CD1c-positive myeloid dendritic cell (primary cell): ENCODE measurements around the gene CYB561A3.
A peak's percentile ranks its signal among the peaks of the same experiment; 100 is the strongest.

Experiments used
- DNase-seq: peaks from one replicate; pipeline ENCODE4 v3.0.0-alpha.2; 2016; ENCODE audit errors: extremely low spot score

CYB561A3 gene

GRCh38 chr11:61345170-61345610 is 16.5 kb downstream of the CYB561A3 start:
- no peak for DNase-seq

- no peak for DNase-seq
Measured at GRCh38 chr11:61343792-61344745, 17.6 kb downstream of the CYB561A3 start.

GRCh38 chr11:61342207-61342803 is 19.4 kb downstream of the CYB561A3 start:
- DNase-seq, result no peak

- DNase-seq, result no peak
Measured at GRCh38 chr11:61341706-61342105, 20.0 kb downstream of the CYB561A3 start.

- DNase-seq, result no peak
Measured at GRCh38 chr11:61340979-61341378, 20.7 kb downstream of the CYB561A3 start.

- no peak for DNase-seq
Measured at GRCh38 chr11:61339490-61339878, 22.2 kb downstream of the CYB561A3 start.

GRCh38 chr11:61338783-61339489 is 22.7 kb downstream of the CYB561A3 start:
- no peak for DNase-seq

- peak; percentile 41 for DNase-seq
Measured at GRCh38 chr11:61337706-61338470, 23.8 kb downstream of the CYB561A3 start.

GRCh38 chr11:61336171-61336935 is 25.3 kb downstream of the CYB561A3 start:
- peak; percentile 88 for DNase-seq

GRCh38 chr11:61335355-61335710 is 26.3 kb downstream of the CYB561A3 start:
- DNase-seq, result no peak

- DNase-seq, result no peak
Measured at GRCh38 chr11:61334434-61335354, 27.0 kb downstream of the CYB561A3 start.

- DNase-seq, result no peak
Measured at GRCh38 chr11:61333550-61334433, 27.9 kb downstream of the CYB561A3 start.

- DNase-seq, result peak; percentile 92
Measured at GRCh38 chr11:61332797-61333549, 28.7 kb downstream of the CYB561A3 start, which contains the start of the genes DDB1 and TKFC. TSS of gene DDB1 (minus strand) at chr11:61333105. CDS start at chr11:61332968, 137 bp downstream. TSS of gene TKFC (plus strand) at chr11:61333228. CDS start at chr11:61334729, 1,501 bp downstream.

- no peak for DNase-seq
Measured at GRCh38 chr11:61332281-61332796, 29.3 kb downstream of the CYB561A3 start.

GRCh38 chr11:61331651-61332050 is 30.0 kb downstream of the CYB561A3 start:
- DNase-seq, result peak; percentile 63

GRCh38 chr11:61329871-61330270 is 31.8 kb downstream of the CYB561A3 start:
- no peak for DNase-seq

GRCh38 chr11:61328351-61328750 is 33.3 kb downstream of the CYB561A3 start:
- no peak for DNase-seq

GRCh38 chr11:61327669-61328071 is 34.0 kb downstream of the CYB561A3 start:
- no peak for DNase-seq
